ENCODE results near the gene GPLD1.

The GPLD1 gene

DNA sequence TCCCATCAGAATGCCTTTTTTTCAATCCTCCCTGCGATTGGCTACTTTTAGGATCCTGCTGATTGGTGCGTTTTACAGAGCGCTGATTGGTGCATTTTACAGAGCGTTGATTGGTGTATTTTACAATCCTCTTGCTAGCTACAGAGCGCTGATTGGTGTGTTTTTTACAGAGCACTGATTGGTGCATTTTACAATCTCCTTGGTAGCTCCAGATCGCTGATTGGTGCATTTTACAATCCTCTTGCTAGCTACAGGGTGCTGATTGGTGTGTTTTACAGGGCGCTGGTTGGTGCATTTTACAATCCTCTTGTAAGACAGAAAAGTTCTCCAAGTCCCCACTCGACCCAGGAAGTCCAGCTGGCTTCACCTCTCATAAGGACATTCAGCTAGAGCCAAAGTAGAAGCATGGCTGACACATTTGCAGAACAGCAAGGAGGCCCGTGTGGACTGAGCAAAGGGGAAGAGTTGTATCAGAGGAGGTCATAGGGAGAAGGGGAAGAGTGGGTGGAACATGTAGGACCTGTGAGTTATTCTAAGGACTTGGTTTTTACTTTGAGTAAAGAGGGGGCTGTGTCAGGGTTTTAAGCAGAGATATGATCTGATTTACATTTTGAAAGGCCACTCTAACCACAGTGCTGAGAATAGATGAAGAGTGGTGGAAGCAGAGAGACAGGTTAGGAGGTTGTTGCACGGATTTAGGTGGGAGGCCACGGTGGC, 8.0 kb upstream of the GPLD1 start:
- no peak for DNase-seq

DNA sequence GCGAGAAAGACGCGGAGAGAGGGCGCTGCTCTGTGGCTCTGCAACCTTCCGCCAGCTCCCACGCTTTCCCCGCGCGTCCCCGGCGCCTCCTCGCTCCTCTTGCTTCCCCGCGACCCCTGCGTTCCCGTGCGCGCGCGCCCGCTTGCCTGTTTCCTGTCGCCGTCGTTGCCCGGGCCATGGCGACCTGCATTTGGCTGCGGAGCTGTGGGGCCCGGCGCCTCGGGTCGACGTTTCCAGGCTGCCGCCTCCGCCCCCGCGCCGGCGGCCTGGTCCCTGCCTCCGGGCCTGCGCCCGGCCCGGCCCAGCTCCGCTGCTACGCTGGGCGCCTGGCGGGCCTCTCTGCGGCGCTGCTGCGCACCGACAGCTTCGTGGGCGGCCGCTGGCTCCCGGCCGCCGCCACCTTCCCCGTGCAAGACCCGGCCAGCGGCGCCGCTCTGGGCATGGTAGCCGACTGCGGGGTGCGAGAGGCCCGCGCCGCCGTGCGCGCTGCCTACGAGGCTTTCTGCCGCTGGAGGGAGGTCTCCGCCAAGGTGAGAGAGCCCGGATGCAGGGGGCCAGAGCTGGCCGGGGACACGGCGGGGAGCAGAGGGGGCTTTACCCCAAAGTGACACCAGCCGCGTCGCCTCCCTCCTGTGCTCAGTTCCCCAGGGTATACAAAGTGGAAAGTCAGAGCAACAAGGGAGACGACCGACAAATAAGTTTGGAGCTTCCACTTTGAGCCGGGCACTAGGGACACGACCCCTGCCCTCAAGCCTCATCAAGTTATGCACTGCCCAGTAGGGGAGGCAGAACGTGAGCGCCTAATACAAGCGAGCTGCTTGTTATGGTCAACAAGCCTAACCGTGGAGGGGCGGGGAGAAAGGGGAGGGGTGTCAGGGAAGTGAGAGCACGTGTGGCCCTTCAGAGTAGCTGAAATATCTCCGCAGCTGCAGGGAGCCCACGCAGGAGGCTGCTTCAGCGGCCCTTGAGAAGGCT, 5.7 kb upstream of the GPLD1 start, which contains the start of gene ALDH5A1:
Gene ALDH5A1 (plus strand): TSS at position 149 of the 975 bp plus-strand sequence. CDS start 28 bp downstream, at position 177.
- DNase-seq: peak; percentile 76

DNA sequence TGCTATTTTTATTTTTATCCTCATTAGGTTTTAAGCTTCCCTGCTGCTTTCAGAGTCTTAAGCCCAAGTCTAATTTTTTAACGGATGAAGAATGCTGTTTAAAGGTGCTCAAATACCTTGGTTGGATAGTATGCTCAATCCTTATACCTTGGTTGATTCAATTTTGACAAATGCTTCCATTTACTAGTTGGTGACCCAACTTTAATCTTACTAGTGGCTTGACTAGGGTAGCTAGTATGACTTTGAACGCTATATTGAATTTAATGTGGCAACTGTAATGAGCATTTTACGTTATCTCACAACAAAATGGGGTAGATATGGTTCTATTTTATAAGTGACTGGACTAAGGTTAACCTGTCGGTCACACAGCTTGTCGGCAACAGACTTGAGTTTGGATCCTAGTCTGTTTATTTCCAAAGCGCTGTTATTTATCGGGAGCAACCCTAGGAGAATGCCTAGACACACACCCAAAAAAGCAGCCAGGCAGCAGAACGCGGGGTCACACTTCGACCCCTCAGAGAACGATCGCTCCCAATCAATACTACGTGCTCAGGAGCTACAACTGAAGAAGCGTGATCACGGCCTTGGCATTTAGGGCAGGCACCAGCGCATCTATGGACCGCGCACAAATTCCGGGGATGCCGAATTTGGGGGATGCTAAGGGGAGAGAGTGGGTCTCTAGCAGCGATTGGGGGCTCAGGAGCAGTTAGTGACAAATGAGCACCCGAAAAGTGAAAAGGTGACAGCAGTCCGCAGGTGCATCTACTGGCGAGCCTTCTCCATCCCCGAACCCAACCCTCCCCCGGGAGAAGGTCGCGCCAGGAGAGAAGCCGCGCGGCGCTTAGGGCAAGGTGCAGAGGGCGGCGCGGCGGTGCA, 4.8 kb upstream of the GPLD1 start:
- DNase-seq: peak; percentile 3

DNA sequence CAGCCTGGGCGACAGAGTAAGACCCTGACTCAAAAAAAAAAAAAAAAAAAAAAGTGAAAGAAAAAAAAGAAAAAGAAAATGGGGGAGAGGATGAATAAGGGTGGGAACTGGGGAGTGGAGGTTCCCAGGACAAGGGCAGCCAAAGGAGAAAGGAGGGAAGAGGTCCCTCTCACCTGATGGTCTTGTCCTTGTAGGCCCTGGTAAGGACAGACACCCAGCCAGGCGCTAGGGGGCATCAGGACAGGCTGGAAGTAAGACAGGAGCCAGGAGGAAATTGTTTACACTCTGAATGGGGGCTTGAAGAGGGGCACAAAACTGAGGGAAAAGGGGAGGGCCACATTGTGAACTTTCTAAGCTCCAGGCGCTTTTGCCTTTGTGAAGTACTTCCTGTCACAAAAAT, 3.1 kb upstream of the GPLD1 start:
- no peak for DNase-seq

DNA sequence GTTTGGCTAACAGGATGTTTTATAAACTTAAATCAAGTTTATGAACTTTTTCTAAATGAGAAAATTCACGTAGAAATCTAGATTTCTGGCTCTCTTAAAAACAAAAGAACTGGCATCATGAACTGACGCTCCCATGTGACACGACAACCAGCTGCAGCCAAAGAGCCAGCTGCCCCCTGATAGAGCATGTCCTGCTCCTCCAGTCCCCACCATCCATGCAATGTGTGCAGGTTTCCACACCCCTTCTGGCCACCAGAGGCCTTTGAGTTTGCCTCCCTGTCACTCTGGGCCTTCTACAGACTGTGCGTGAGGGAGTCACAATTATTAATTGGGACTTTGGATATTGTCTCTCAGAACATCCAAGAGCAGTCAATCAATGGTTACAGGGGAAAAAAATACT, 1.6 kb upstream of the GPLD1 start:
- DNase-seq: no peak

DNA sequence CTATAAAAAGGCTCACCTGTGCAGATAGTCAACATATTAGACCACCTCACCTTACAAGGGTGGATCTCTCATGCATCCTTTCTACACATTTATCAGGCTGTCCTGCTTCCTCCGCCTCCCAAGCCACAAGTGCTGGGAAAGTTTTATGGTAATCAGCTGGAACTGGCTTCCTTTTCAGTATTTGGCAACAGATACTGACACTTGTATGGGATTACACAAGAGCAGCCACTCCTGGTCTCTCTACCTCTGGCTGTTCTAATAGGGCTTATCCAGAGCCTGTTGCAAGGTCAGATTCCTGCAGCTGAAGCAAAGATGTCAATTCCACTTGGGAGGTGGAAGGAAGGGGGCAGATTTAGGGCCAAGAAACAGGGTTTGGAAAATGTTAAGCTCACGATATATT, 503 bp upstream of the GPLD1 start:
- no peak for DNase-seq

DNA sequence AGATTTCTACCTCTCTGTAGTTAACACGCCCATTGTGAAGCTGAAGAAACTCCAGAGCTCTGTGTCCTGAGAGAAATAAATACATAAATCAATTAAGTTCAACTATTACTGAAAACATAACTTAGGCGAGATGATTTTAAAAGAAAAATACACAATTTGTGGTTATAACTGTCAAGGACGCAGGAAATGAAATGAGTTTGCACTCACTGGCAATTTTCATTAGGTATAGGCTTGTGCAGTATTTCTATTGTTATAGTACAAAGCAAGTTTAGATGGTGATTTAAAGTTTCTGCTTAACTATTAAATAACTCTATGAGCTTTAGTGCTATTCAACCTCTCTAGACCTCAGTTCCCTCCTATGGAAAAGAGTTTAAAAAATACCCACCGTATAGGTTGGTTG, 3.3 kb downstream of the GPLD1 start:
- no peak for DNase-seq

DNA sequence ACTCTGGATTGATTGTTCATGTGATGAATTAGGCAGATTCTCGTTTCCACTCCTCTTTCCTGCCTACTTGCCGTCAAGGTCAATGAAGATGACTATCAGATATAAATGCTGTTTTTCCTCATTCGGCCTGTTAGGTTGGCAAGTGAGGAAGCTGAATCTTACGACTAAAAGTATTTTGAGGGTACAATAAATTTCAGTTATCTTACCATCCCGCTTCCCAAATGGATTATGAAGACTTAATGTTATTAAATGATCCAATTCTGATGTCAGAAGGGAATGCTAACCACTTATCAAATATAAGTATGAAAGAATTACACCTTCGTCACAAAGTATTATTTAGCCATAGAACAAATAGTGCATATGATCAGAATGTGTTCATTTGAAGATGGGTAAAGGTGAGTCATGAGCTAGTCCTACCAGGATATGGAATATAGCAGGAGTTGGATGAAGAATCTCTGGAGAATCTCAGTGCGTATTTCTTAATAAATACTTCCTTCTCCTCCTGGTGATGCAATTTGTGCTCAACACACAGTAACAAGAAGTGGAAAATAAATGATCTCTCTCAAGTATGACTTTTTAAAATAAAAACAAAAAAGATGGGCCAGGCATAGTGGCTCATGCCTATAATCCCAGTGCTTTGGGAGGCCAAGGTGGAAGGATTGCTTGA, 4.6 kb downstream of the GPLD1 start:
- DNase-seq: no peak

DNA sequence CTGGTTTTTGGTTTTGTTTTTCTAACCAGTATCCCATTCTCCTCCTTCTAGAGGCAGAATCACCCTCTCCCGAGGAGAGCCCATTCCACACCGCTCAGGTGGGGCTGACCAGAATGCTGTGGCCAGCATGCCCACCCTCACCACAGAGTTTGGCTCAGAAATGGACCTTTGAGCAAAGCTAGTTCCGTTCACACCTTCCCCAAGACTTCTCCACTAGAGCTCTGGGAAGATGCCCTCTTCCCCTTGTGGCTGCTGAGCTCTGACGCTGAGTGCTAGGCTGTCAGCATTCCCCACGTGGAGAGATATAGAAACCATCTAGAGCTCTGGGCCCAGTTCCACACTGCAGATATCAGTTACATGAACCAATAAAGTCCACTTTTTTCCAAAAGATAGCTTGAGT, 7.9 kb downstream of the GPLD1 start:
- DNase-seq: no peak

DNA sequence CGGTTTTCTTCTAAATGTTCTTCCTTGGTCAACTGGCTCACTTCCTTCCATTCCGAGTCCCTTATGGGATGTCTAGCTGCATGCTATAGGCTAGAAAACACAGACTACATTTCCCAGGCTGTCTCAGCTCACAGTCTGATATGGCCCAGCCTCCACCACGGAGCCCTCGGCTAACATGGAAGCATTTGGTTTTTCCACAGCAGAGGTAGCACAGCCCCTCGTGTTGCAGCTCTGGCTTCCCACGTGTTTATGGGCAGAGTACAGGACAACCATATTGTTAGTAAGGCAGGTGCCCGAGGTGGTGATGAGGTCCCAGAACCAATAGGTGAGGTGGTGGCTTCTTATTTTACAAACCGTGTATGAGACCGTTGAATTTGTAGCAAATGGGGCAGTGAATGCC, 8.7 kb downstream of the GPLD1 start:
- DNase-seq: no peak

DNA sequence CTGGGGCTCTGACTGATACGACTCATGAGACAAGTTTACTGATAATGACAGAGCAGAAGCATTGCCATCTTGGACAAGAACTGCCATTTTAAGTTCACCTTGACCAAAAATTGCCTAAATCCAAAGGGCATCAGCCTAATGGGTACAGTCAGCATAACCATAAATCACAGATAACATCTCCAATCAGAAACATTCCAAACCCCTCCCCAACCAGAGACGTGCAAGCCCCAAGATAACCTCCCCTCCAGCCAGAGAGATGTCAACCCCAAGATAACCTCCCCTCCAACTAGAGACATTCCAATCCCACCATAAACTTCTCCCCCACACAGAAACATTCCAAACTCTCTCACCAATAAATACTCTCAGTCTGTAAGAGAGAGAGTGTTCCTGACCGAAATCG, 10.5 kb downstream of the GPLD1 start:
- DNase-seq: no peak

DNA sequence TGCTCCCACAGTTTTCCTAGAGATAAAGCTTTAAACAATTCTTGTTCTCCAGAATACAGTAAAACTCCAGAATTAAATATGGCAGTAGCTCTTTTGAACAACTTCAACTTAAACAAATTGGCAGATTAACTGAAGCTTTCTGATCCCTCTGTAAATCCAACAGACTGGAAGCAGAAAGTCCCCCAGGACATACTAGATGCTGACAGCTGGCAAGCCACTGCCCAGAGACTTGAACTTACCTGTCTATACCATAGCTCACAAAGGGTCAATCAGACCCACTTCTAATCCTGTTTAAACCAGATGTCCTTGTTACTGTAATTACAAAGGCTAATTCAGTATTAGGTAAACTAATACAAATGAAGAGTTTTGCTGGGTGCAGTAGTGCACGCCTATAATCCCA, 12.3 kb downstream of the GPLD1 start:
- DNase-seq: no peak

DNA sequence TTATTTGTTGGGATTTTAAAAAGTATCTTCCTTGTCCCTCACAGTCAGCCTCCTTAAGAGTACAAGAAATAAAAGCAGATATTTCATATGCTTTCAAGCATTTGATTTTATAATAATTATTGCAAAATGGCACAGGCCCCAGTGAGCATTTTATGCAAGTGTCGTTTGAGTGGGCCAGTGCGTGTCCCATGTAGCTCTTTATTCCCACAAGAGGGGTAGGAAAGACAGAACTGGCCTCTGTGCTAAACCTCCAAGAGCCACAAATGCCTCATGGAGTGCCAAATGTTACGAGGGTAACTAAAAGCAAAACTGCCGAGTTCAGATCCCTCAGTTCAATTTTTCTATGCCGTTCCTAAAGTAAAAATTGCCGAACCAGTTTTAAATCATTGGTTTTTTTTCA, 12.7 kb downstream of the GPLD1 start:
- DNase-seq: no peak

DNA sequence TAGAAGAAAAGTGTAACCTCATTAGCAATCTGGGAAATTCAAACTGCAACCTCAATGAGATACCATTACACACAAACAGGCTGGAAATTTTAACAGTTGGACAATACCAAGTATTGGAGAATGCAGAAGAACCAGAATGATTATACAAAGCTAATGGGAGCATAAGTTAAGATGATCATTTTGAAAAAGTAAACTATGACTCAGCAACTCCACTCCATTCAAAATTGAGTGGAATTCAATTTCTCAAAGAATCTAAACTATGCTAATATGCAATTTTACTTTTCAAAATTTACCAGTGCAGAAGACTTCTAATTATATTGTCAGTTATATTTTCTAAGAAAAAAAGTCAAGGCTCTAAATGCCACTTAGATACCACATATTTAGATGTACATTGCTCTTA, 17.2 kb downstream of the GPLD1 start:
- no peak for DNase-seq

DNA sequence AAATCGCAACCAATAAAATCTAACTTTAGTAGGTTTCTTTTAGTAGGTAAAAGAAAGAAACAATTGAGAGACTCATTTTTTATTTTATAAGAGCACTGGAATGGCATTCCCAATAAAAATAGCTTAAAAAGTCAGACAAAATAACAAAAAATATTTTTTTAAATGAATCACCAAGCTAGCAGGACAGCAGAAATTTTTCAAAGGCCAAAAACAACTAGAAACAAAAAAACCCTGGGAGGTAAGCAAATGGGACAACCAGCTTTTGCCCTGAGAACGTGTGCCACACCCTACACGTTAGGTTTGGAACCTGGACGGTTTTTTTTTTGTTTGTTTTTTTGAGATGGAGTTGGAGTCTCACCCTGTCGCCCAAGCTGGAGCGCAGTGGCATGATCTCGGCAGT, 19.6 kb downstream of the GPLD1 start:
- DNase-seq: no peak

DNA sequence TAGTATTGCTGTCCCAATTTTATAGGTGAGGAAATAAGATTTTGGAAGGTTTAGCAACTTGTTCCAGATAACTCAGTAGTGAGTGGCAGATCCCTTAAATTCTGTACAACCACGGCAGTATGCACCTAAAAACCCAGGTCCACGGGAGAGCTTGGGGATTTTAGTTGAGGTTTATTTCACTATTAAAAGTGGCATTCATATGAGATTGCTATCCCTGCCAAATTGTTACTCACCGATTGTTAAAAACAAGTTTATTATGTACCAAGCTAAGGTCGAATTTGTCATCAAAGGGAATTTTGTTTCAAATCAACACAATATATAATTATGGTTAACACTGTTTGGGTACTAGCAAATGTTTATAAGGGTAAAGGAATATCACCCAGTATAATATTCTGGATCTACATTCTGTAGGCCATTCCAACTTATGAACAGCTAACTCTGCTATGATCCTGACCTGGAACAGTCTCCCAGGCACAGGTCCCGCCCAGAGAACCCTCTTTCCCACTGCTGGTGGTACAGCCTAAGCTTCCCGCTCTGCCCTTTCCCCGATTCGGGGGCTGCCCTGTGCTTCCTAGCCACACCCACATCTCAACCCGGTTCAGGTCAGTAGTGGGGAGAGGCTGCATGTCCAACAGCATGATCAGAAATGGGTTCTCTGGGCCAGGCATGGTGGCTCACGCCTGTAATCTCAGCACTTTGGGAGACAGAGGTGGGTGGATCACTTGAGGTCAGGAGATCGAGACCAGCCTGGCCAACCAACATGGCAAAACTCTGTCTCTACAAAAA, 24.9 kb downstream of the GPLD1 start:
- DNase-seq: no peak

DNA sequence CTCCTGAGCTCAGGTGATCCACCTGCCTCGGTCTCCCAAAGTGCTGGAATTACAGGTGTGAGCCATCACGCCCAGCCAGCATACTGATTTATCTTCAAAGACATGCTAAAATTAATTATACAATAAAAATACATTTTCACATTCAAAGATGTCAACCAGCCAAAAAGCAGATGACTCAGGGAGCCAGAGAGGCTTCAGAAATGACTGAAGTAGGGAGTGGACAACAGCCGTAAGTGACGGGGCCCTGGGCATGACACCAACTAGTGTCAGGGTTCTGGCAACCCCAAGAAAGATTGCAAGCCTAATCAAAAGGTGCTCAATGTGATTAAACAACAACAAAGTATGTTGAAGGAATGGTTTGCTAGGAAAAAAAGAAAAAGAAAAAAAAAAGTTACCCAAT, 28.4 kb downstream of the GPLD1 start:
- DNase-seq: no peak

DNA sequence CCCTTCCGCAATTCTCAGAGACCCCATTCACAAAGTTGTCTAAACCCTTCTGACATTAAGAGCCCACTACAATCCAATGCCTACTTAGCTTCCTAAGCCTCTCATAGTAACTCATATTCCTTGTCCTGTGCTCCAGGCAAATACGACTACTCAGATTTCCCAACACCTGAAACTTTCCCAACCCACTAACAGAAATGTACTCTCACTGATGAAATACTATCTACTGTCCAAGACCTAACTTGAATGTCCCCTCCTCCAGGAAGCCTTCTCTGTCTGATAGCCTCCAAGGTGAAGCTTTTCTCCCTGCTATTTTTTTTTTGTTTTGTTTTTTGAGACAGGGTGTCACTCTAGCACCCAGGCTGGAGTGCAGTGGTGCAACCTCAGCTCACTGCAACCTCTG, 30.4 kb downstream of the GPLD1 start:
- no peak for DNase-seq

DNA sequence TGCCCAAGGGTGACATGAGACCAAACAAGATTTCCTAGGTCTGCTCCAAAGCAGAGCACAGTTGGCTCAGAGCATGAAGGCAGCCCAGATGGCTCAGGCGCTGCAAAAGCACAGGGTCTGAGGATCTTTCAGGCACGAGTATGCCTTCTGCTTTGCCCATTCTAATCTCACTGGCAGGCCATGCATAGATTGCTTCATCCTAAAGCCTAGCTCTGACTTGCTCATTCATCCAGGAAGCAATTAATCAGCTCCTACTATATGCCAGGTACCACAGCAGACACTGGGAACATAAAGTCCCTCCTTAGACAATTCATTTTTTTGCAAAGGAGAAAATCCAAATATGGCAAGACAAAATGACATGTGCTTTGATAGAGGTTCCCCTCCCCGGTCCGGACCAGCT, 31.2 kb downstream of the GPLD1 start:
- DNase-seq: no peak

DNA sequence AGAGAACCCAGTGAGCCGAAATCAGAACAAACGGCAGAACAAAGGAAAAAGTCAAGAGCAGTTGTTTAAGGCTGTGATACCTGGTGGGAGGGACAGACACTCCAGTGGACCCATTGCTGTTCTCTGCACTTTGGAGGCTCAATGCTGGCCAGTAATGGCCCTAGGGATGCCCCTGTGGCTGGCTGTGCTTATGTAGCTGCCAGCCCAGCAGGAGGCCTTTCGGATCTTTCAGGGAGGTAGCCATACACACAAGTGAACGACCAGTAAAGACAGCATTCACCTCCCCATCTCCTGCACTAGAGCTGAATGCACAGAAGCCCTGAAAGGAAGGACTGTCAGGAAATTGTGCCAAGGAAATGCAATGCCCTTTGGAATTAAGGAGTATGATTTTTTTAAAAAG, 34.3 kb downstream of the GPLD1 start:
- no peak for DNase-seq

DNA sequence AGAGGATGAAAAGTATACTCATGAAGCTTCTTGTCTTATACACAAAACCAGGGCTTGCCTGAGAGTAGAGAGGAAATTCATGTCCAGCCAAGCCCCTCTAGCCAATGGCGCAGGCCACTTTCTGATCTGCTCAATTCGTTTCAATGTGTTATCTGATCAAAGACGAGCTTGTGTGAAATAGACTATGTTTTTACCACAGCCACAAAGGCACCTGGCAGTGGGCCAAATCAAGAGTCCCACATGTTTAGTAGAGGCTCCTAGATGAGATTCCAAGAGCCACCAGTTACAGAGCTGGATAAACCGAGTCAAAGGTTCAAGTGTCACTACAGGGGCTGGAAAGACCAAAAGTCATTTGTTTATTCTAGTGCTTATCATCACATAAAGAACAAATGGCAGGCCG, 34.9 kb downstream of the GPLD1 start:
- no peak for DNase-seq

DNA sequence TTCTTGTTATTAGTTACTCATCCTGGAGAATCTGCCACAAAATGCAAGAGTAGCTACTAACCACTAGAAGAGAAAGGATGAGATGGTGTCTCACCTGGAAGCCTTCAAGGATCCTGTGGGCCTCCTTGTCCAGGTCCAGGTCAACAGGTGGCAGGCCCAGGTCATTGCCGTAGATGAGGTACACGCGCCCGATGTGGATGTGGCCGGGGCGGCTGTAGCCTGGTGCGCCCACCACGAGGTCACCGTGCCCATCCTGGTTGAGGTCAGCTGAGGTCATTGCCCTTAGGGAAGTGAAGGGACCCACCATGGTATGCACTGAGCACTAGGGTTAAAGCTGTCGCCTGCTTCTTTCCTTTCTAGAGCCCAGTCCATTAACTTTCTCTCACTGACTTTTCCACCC, 35.5 kb downstream of the GPLD1 start:
- no peak for DNase-seq

All from stimulated activated CD4-positive, alpha-beta T cell treated with anti-CD3 and anti-CD28 coated beads, Interleukin-12 subunit alpha, Interleukin-12 subunit beta, amount 100 ng/mL, for 4 hours (primary cell).